Motor neuron (in vitro differentiated cells): ENCODE data around the gene SZRD1. TPM values are rescaled to one million over a fixed set of nuclear protein-coding genes. Genes with fewer than 3 reads are reported as not detected.
"Not testable (repeated sequence)": the region's sequence is repeated elsewhere in the genome, so short reads cannot be mapped to it uniquely, and the experiment has no call there.

Source experiments
- ATAC-seq, 8 experiments: fragments of 200-7000 bp; cut with Tn5 transposase; replicated peaks in 6 of 8; 2 replicates each; pipeline ENCODE4 v1.8.0; 2021; ENCODE audit warnings: mild to moderate bottlenecking in 8 of 8, moderate library complexity in 8 of 8
- H3K27ac ChIP-seq, 2 donors: fragments of 250-450 bp; sonication (Bioruptor Pico); 2 replicates each; pipeline ENCODE4 v1.9.0; 2021; ENCODE audit warnings: antibody characterized with exemption in 2 of 2, mild to moderate bottlenecking in 2 of 2, moderate library complexity in 1 of 2
- H3K4me1 ChIP-seq, 2 donors: fragments of 250-450 bp; sonication (Bioruptor Pico); replicated peaks in 1 of 2; 2 replicates each; pipeline ENCODE4 v1.6.1; 2021; ENCODE audit warnings: antibody characterized with exemption in 2 of 2, mild to moderate bottlenecking in 2 of 2, moderate library complexity in 1 of 2
- H3K4me3 ChIP-seq, 5 donors: fragments of 250-450 bp; sonication (Bioruptor Pico); 2 replicates each; pipeline ENCODE4 v1.9.0; 2021; ENCODE audit warnings: antibody characterized with exemption in 5 of 5, mild to moderate bottlenecking in 5 of 5, moderate library complexity in 4 of 5
- WGBS, 10 experiments: fragments of 450-650 bp; shearing (Covaris generic); methylation state at CpG; one replicate each; pipeline ENCODE4 v1.0.0; 2022; 5-methylcytosine and 5-hydroxymethylcytosine counted together
- in situ Hi-C, 9 experiments: fragments of 400-800 bp; cut with MboI; loops; one replicate each; pipeline ENCODE4 v1.15.0; 2021; ENCODE audit warnings: low sequenced_read_pairs in 9 of 9, low pct_unique_long_range_greater_than_20kb in 2 of 9; ENCODE audit not compliant: unreplicated experiment in 9 of 9
- total RNA-seq, 8 experiments: library from RNA; unstranded; fragments of 300-600 nt; gene quantifications; 2 replicates each; pipeline versions ENCODE4 v1.2.3 to v1.2.4, GENCODE V29; 2022

The SZRD1 gene, protein sequence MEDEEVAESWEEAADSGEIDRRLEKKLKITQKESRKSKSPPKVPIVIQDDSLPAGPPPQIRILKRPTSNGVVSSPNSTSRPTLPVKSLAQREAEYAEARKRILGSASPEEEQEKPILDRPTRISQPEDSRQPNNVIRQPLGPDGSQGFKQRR
- 10 to 100 TPM; 37.9 to 82.0 (median 53.0) TPM for total RNA-seq

DNA sequence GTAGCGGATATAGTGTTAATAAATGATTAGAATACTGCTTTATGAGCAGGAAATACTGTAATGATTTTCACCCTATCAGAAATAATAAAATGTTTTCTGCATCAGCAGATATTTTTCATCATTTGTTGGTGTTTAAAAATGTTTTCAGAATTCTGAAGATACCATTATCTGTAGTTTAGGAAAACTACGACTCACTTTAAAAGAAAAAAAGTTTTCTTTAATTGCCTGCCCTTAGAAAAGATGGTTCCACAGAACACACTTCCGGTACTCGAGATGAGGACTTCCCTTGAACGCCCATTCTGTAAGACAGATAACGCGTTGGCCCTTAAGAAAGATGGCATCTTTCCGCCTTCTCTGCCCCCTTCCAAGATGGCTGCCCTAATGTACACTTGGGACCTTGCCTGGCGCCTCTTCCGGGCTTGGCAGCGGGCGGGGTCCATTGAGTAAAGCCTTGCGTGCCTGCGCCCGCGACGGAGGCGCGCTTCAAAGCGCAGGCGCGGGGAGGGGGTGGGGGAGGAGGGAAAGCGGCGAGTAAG is at the start of gene SZRD1:
TSS of gene SZRD1 (plus strand) at position 521 of the 536 bp plus-strand sequence. CDS start 16 bp downstream, outside the sequence.
- peak; percentile 68 to 92 (median 90) for ATAC-seq
- 0 to 14% (median 4%) methylated on average over 1 to 14 of the region's 24 CpGs; no CpG with 5 or more reads in 3 of the 10 experiments for WGBS, 10 experiments
- in situ Hi-C loops = no loop called here
- Histone ChIP-seq H3K4me3 (peak within 1 kb of the TSS; percentile 66 to 90 (median 83)), H3K4me1 (peaks cover 8 to 9% of the 10 kb centered on the region in 2 donors), H3K27ac (peak within 1 kb of the TSS; percentile 96 to 98)

DNA sequence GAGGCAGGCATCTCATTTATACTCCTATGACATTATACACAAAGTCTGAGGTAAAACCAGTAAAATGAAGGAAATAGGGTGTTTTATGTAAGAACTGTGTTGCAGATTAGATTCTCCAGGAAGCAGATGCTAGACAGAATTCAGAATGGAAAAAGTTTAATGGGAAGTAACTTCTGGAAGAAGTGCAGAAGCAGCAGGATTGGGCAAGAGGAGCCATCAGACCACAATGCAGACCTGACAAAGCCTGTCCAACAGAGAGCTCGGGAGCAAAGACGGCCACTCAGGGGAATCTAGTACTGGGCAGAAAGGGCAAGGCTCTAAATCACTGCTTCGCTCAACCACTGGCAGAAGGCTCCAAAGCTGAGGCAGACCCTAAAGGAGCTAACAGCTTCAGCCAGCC is 48.5 kb upstream of the SZRD1 start:
- peak in 5 of 8 experiments; percentile 23 to 77 (median 37) for ATAC-seq
- 50 to 100% (median 71%) methylated on average over 1 to 3 of the region's 3 CpGs; no CpG with 5 or more reads in 4 of the 10 experiments for WGBS, 10 experiments

DNA sequence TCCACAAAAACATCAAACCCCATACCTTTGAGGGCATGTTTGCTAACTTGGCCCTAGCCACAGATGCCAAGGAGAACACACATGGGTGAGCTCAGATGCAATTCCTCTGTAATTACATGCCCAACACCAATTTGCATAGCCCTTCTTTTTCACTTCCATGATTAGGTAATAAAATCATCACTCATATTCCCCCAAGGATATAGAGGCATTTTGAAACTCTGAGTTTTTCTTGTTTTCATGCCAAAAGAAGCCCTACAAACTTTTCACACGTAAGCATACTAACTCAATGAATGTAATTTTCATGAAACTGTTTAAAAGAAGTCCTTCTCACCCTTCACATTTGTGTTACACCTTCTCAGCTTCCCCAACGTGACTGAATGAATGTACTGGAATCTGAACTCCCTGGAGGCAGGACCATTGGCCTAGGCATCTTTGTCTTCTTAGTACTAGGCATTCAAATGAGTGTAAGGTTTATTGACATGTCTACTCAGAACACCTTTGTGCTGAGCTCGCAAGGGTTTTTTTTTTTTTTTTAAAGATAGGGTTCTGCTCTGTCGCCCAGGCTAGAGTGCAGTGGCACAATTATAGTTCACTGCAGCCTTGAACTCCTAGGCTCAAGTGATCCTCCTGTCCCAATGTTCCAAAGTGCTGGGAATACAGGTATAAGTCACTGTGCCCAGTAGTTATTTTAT is 45.7 kb upstream of the SZRD1 start:
- H3K27ac ChIP-seq = no peak overlapping the region
- peak in 1 of 8 experiments; percentile 13 for ATAC-seq
- peaks cover 5 to 7% of the 10 kb centered on the region in 2 donors for H3K4me1 ChIP-seq
- 28 to 100% (median 80%) methylated on average over 1 to 4 of the region's 4 CpGs; no CpG with 5 or more reads in 1 of the 10 experiments for WGBS, 10 experiments
- in situ Hi-C loops = no loop called here
- H3K4me3 ChIP-seq = no peak overlapping the region

More for the DNA sequence above, 48.5 kb upstream of the SZRD1 start:
- H3K4me3 ChIP-seq = no peak overlapping the region
- peaks cover 5 to 7% of the 10 kb centered on the region in 2 donors for H3K4me1 ChIP-seq
- H3K27ac ChIP-seq = no peak overlapping the region
- in situ Hi-C loops = no loop called here

DNA sequence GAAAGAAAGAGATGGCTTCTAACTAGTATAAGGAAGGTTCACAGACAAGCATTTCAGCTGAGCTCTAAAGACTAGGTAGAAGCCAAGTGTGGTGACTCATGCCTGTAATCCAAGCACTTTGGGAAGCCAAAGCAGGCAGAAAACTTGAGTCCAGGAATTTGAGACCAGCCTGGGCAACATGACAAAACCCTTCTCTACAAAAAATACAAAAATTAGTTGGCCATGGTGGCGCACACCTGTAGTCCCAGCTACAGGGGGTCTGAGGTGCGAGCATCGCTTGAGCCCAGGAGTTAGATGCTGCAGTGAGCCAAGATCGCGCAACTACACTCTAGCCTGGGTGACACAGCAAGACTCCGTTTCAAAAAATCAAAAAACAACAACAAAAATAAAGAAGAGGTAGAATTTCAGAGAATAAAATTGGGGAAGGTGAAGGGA is 42.6 kb upstream of the SZRD1 start:
- H3K27ac ChIP-seq = no peak overlapping the region
- ATAC-seq = peak in 2 of 8 experiments; percentile 52 to 73
- no peaks in the 10 kb centered on the region for H3K4me1 ChIP-seq
- in situ Hi-C loops = no loop called here
- H3K4me3 ChIP-seq = no peak overlapping the region
- 82 to 100% (median 93%) methylated on average over 2 to 6 of the region's 6 CpGs; no CpG with 5 or more reads in 2 of the 10 experiments for WGBS, 10 experiments

DNA sequence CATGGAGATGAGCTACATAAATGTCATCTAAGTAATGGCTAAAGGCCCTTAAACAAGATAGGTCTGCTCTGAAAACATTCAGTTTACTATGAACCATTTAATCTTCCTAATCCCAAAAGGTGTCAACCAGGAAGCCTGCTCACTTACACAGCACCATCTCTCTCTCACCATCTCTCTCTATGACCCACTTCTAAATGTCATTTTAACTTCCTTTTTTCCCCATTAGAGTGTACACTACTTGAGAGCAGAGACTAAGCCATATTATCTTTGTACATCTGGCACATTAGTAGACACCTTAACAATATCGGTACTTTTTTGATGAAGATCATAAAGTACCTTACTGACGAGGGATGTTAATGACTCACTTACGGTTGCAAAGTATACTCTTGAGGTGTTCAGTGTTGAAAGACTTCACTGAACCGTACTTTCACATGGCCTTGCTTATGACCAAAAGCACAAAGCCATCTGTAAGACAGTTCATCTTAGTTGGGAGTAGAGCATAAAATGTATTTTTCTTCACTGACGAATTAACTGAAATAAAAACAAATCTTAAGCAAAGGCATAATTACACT is 40.1 kb upstream of the SZRD1 start:
- in situ Hi-C loops = loop anchor here in 1 of 9 experiments (25.0 kb wide), 1 partner anchor 240 kb away; no protein-coding TSS in a partner anchor
- Histone ChIP-seq H3K4me3 (no peak overlapping the region), H3K4me1 (no peaks in the 10 kb centered on the region), H3K27ac (no peak overlapping the region)
- ATAC-seq = no peak
- 81 to 100% (median 93%) methylated on average over 4 to 5 of the region's 5 CpGs for WGBS, 10 experiments

DNA sequence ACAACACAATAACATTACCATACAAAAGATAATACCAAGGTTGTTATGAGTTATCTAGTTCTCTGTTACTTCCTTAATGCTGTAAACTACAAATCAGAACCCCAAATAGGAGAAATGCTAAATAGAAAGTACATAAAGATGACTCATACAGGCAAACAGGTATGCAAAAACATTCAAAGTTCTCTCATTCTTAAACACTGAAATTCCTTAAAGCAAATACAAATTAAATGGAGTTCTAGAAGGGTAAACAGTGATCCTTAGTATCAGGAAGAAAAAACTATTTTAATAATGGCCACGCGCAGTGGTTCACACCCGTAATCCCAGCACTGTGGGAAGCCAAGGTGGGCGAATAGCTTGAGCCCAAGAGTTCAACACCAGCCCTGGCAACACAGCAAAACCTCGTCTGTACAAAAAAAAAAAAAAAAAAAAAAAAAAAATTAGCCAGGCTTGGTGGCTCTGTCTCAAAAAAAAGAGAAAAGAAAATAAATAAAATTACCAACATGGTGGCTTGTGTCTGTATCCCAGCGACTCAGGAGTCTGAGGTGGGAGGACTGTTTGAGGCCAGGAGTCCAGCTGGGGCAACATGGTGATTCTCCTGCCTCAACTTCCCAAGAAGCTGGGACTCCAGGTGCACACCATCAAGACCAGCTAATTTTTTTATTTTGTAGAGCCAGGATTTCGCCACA is 32.2 kb upstream of the SZRD1 start:
- Histone ChIP-seq H3K4me3 (no peak overlapping the region), H3K27ac (no peak overlapping the region), H3K4me1 (no peaks in the 10 kb centered on the region)
- in situ Hi-C loops = loop anchor here in 1 of 9 experiments (25.0 kb wide), 1 partner anchor 247 kb away; no protein-coding TSS in a partner anchor
- WGBS, 10 experiments = 36 to 100% (median 88%) methylated on average over 1 to 7 of the region's 7 CpGs
- peak in 3 of 8 experiments; percentile 33 to 88 (median 77) for ATAC-seq

DNA sequence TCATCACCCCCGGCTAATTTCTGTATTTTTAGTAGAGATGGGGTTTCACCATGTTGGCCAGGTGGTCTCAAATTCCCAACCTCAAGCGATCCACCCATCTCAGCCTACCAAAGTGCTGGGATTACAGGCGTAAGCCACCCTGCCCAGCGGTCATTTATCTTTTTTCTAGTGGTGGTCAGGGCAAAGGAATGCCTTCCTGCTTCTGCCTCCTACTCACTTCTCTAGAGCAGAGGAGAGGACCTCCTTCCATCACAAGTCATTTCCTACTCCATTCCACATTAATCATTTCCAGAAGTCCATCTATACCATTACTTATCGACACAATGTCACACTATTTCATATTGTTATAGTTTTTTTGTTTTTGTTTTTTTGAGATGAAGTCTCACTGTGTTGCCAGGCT is 28.1 kb upstream of the SZRD1 start:
- H3K27ac ChIP-seq = no peak overlapping the region
- WGBS, 10 experiments = 50 to 100% (median 98%) methylated on average over 1 to 5 of the region's 5 CpGs; no CpG with 5 or more reads in 2 of the 10 experiments
- H3K4me1 ChIP-seq = no peaks in the 10 kb centered on the region
- in situ Hi-C loops = loop anchor here in 1 of 9 experiments (25.0 kb wide), 1 partner anchor 252 kb away; no protein-coding TSS in a partner anchor
- no peak overlapping the region for H3K4me3 ChIP-seq
- no peak for ATAC-seq

DNA sequence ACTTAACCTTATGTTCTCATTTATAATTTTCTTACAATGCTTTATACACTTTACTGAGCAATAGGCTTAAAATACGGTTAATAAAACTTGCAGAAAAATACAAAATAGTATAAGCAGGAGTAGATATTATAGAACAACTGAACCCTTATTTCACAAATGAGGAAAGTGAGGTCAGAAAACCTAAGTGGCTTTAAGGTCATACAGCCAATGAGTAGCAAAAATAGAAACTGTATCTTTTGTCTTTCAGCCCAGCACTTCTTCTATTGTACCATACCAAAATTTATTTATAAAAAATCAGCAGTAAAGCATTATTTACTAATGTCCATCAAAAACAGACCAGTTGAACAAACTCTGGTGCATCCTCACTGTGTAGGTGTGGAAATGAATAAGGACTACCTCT is 26.4 kb upstream of the SZRD1 start:
- H3K4me1 ChIP-seq = no peaks in the 10 kb centered on the region
- WGBS, 10 experiments = 80 to 100% (median 100%) methylated on average over 1 of the region's 1 CpG; no CpG with 5 or more reads in 2 of the 10 experiments
- in situ Hi-C loops = loop anchor here in 1 of 9 experiments (25.0 kb wide), 1 partner anchor 253 kb away; no protein-coding TSS in a partner anchor
- no peak overlapping the region for H3K4me3 ChIP-seq
- no peak overlapping the region for H3K27ac ChIP-seq
- no peak for ATAC-seq

DNA sequence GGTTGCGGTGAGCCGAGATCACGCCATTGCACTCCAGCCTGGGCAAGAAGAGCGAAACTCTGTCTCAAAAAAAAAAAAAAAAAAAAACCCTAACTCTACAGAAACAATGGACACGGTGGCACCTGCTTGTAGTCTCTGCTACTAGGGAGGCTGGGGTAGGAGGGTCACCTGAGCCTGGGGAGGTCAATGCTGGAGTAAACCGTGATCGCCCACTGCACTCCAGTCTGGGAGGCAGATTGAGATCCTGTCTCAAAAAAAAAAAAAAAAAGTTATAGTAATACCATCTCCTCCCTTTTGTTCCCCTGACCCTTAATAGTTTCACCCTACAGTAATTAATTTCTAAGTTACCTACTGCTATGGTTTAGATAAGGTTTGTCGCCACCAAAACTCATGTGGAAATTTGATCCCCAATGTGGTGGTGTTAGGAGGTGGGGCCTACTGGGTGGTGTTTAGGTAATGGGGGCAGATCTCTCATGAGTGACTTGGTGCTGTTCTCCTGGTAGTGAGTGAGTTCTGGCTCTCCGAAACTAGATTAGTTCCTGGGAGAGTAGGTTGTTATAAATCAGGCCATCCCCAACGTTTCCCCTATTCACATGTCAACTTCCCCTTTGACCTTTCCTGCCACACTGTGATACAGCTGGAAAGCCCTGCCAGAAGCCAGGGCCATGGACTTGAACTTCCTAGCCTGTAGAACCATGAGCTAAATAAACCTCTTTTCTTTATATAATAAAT is 24.5 kb upstream of the SZRD1 start:
- Histone ChIP-seq H3K4me3 (no peak overlapping the region), H3K27ac (no peak overlapping the region), H3K4me1 (no peaks in the 10 kb centered on the region)
- in situ Hi-C loops = loop anchor here in 1 of 9 experiments (25.0 kb wide), 1 partner anchor 255 kb away; no protein-coding TSS in a partner anchor
- ATAC-seq = no peak
- WGBS, 10 experiments = 0 to 87% (median 77%) methylated on average over 1 to 9 of the region's 10 CpGs; no CpG with 5 or more reads in 4 of the 10 experiments

DNA sequence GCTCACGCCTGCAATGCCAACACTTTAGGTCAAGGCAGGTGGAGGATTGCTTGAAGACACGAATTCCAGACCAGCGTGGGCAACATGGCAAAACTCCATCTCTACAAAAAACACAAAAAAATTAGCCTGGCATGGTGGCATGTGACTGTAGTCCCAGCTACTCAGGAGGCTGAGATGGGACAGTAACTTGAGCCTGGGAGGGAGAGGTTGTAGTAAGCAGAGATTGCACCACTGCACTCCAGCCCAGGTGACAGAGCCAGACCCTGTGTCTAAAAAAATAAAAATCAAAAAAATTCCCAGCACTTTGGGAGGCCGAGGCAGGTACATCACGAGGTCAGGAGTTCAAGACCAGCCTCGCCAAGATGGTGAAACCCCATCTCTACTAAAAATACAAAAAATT is 23.8 kb upstream of the SZRD1 start:
- not testable (repeated sequence) for H3K4me1 ChIP-seq, ATAC-seq, H3K27ac ChIP-seq, H3K4me3 ChIP-seq
- 71 to 100% (median 96%) methylated on average over 1 to 6 of the region's 6 CpGs; no CpG with 5 or more reads in 1 of the 10 experiments for WGBS, 10 experiments
- in situ Hi-C loops = loop anchor here in 1 of 9 experiments (25.0 kb wide), 1 partner anchor 256 kb away; no protein-coding TSS in a partner anchor

DNA sequence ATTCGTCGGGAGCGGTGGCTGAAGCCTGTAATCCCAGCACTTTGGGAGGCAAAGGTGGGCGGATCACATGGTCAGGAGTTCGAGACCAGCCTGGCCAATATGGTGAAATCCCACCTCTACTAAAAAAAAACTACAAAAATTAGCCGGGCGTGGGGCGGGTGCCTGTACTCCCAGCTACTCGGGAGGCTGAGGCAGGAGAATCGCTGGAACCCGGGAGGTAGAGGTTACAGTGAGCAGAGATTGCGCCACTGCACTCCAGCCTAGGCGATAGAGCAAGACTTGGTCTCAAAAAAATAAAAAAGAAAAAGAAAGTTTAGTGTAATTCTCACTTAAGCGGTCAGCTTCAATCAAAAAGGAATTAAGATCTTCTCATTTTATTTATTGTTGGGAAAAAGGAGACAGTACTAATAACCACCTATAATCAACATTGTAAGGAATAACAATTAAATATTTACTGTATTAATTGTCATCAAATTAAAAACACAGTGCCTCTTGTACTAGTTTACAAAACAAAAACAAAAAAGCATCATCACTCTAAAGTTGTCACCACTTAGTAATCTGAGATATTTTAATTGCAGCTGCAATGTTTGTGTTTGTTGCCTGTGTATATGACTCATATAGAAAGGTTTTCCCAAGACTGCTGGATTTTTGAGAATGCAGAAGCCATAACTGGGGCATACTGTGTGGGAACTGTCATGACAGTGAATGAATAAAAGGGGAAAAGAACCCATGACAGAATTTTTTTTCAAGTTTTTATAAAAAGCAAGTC is 18.4 kb upstream of the SZRD1 start:
- no peak overlapping the region for H3K4me3 ChIP-seq
- H3K4me1 ChIP-seq = peaks cover 21% of the 10 kb centered on the region in 2 donors
- no peak overlapping the region for H3K27ac ChIP-seq
- 85 to 99% (median 92%) methylated on average over 3 to 14 of the region's 14 CpGs for WGBS, 10 experiments
- in situ Hi-C loops = loop anchor here in 1 of 9 experiments (25.0 kb wide), 1 partner anchor 261 kb away; no protein-coding TSS in a partner anchor
- peak in 3 of 8 experiments; percentile 8 to 26 (median 13) for ATAC-seq
